Measurements from ENCODE around the gene ITPR1.

ITPR1 gene

DNA sequence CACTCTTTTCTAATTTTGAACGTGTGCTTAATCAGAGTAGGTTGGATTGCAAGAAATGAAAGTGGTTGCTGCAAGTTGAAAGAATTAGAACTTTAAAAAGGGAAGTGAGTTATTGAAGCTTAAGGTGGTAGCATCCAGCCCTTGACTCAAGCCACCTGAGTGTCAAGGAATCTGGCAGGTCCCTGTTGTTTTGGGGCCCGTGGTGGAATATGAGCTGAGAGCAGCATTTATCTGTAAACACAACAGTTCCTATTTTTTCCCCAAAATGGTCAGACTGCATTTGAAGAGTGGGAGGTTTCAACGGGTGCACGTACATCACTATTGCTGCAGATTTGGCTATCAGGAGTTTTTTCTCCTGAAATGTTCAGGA, 1.7 kb downstream of the ITPR1 start:
- no peak for TF ChIP-seq RARB (CRISPR knock-in tag; IDR thresholded peaks at IDR 0.05)
- no peak for TF ChIP-seq ZC3H10 (CRISPR knock-in tag; IDR thresholded peaks at IDR 0.05)
- TF ChIP-seq, protein P1, sequence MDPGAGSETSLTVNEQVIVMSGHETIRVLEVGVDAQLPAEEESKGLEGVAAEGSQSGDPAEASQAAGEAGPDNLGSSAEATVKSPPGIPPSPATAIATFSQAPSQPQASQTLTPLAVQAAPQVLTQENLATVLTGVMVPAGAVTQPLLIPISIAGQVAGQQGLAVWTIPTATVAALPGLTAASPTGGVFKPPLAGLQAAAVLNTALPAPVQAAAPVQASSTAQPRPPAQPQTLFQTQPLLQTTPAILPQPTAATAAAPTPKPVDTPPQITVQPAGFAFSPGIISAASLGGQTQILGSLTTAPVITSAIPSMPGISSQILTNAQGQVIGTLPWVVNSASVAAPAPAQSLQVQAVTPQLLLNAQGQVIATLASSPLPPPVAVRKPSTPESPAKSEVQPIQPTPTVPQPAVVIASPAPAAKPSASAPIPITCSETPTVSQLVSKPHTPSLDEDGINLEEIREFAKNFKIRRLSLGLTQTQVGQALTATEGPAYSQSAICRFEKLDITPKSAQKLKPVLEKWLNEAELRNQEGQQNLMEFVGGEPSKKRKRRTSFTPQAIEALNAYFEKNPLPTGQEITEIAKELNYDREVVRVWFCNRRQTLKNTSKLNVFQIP (CRISPR knock-in tag; IDR thresholded peaks at IDR 0.05; ENCODE audit: borderline replicate concordance, low read depth) = no peak
- no peak for TF ChIP-seq ZNF70 (CRISPR knock-in tag; IDR thresholded peaks at IDR 0.05)
- no peak for TF ChIP-seq CSDC2 (CRISPR knock-in tag; IDR thresholded peaks at IDR 0.05)
- no peak for TF ChIP-seq ZFP30 (CRISPR knock-in tag; IDR thresholded peaks at IDR 0.05)
- TF ChIP-seq, protein P2, sequence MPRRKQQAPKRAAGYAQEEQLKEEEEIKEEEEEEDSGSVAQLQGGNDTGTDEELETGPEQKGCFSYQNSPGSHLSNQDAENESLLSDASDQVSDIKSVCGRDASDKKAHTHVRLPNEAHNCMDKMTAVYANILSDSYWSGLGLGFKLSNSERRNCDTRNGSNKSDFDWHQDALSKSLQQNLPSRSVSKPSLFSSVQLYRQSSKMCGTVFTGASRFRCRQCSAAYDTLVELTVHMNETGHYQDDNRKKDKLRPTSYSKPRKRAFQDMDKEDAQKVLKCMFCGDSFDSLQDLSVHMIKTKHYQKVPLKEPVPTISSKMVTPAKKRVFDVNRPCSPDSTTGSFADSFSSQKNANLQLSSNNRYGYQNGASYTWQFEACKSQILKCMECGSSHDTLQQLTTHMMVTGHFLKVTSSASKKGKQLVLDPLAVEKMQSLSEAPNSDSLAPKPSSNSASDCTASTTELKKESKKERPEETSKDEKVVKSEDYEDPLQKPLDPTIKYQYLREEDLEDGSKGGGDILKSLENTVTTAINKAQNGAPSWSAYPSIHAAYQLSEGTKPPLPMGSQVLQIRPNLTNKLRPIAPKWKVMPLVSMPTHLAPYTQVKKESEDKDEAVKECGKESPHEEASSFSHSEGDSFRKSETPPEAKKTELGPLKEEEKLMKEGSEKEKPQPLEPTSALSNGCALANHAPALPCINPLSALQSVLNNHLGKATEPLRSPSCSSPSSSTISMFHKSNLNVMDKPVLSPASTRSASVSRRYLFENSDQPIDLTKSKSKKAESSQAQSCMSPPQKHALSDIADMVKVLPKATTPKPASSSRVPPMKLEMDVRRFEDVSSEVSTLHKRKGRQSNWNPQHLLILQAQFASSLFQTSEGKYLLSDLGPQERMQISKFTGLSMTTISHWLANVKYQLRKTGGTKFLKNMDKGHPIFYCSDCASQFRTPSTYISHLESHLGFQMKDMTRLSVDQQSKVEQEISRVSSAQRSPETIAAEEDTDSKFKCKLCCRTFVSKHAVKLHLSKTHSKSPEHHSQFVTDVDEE (CRISPR knock-in tag; IDR thresholded peaks at IDR 0.05) = no peak
- no peak for ATAC-seq

DNA sequence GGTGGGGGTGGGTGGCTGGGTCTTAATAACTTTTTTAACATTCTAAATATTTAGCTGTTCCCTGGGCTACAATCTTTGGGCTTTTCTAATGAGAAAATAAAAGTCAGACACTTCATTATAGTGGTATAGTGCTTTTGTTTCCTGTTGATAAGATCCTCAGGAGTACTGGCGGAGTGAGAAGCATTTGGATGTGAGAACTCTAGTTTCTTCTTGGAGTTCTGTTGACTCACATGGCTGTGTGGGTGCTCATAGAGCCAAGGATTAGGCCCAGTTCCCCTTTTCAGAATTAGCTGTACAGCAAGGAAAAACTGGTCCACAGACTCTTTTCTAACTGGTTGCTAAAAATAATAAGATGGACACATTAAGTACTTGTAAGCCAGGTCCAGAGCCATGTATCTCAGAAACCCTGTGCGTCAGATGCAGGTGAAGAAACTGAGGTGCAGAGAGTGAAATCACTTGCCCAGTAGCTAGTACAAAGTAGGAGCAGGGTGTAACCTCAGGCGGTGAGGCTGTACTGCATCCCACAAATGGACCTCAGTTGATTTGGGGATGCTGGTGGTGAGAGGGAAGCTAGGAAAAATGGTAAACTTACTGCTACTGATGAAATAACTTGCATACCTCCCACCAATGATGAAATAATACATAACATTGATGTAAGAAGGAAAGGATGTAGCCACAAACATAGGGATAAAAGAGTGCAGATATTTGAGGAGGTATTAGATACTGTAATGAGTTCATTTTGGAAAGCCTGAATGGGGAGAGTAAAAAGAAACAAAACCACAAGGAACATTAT, 2.3 kb downstream of the ITPR1 start:
- no peak for ATAC-seq
- TF ChIP-seq, protein P1 (CRISPR knock-in tag; IDR thresholded peaks at IDR 0.05; ENCODE audit: borderline replicate concordance, low read depth) = no peak
- no peak for TF ChIP-seq OSR1 (CRISPR knock-in tag; IDR thresholded peaks at IDR 0.05)
- no peak for TF ChIP-seq CSDC2 (CRISPR knock-in tag; IDR thresholded peaks at IDR 0.05)
- TF ChIP-seq TCF4 (CRISPR knock-in tag; IDR thresholded peaks at IDR 0.05; ENCODE audit: borderline replicate concordance) = no peak
- no peak for TF ChIP-seq ZNF8 (CRISPR knock-in tag; IDR thresholded peaks at IDR 0.05)
- TF ChIP-seq, protein P2 (CRISPR knock-in tag; IDR thresholded peaks at IDR 0.05) = no peak
- TF ChIP-seq ZFP3 (CRISPR knock-in tag; IDR thresholded peaks at IDR 0.05) = no peak
- no peak for TF ChIP-seq ARNTL (CRISPR knock-in tag; IDR thresholded peaks at IDR 0.05; ENCODE audit: borderline replicate concordance, low read depth)
- no peak for TF ChIP-seq ESRRG (CRISPR knock-in tag; IDR thresholded peaks at IDR 0.05)
- TF ChIP-seq GLIS3 (CRISPR knock-in tag; IDR thresholded peaks at IDR 0.05) = no peak
- TF ChIP-seq ISL1 (CRISPR knock-in tag; IDR thresholded peaks at IDR 0.05) = no peak
- no peak for TF ChIP-seq ZNF70 (CRISPR knock-in tag; IDR thresholded peaks at IDR 0.05)
- TF ChIP-seq, protein P3, sequence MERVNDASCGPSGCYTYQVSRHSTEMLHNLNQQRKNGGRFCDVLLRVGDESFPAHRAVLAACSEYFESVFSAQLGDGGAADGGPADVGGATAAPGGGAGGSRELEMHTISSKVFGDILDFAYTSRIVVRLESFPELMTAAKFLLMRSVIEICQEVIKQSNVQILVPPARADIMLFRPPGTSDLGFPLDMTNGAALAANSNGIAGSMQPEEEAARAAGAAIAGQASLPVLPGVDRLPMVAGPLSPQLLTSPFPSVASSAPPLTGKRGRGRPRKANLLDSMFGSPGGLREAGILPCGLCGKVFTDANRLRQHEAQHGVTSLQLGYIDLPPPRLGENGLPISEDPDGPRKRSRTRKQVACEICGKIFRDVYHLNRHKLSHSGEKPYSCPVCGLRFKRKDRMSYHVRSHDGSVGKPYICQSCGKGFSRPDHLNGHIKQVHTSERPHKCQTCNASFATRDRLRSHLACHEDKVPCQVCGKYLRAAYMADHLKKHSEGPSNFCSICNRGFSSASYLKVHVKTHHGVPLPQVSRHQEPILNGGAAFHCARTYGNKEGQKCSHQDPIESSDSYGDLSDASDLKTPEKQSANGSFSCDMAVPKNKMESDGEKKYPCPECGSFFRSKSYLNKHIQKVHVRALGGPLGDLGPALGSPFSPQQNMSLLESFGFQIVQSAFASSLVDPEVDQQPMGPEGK (CRISPR knock-in tag; IDR thresholded peaks at IDR 0.05; ENCODE audit: borderline replicate concordance) = no peak
- TF ChIP-seq ZNF565 (CRISPR knock-in tag; conservative IDR thresholded peaks at IDR 0.05; ENCODE audit: low read depth) = no peak
- TF ChIP-seq, protein P4, sequence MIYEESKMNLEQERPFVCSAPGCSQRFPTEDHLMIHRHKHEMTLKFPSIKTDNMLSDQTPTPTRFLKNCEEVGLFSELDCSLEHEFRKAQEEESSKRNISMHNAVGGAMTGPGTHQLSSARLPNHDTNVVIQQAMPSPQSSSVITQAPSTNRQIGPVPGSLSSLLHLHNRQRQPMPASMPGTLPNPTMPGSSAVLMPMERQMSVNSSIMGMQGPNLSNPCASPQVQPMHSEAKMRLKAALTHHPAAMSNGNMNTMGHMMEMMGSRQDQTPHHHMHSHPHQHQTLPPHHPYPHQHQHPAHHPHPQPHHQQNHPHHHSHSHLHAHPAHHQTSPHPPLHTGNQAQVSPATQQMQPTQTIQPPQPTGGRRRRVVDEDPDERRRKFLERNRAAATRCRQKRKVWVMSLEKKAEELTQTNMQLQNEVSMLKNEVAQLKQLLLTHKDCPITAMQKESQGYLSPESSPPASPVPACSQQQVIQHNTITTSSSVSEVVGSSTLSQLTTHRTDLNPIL (CRISPR knock-in tag; IDR thresholded peaks at IDR 0.05; ENCODE audit: low read depth) = no peak
- no peak for TF ChIP-seq TOX (CRISPR knock-in tag; IDR thresholded peaks at IDR 0.05; ENCODE audit: borderline replicate concordance)
- TF ChIP-seq RARB (CRISPR knock-in tag; IDR thresholded peaks at IDR 0.05) = no peak
- TF ChIP-seq PPARA (CRISPR knock-in tag; IDR thresholded peaks at IDR 0.05; ENCODE audit: borderline replicate concordance) = no peak

All from SK-N-SH treated with all-trans-retinoic acid at 6 μM for 48 hours (cell line).